ENCODE data around the gene PLEK.

DNA sequence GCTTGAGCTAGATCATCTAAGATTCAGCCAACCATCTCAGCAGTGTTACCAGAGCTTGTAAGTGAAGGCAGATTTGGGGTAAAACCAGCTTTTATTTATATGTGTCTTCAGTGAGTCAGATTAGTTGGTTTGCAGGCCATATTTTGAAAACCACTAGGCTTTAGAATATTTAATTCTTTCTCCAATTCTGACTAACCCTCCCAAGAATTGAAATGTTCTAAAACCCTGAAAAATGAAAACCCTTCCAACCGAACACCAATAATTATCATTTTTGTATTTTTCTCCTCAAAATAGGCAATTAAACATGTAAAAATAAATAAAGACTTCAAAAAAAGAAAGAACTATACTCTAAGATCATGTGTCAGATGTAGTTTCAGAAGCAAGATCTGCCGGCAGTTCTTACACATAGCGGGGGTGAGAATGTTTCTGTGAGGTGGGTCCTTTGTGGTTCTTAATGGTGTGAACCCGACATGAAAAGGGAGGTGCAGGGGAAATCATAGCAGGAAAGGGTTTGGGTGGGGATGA, 14.2 kb downstream of the PLEK start:
- TF ChIP-seq, protein P1, sequence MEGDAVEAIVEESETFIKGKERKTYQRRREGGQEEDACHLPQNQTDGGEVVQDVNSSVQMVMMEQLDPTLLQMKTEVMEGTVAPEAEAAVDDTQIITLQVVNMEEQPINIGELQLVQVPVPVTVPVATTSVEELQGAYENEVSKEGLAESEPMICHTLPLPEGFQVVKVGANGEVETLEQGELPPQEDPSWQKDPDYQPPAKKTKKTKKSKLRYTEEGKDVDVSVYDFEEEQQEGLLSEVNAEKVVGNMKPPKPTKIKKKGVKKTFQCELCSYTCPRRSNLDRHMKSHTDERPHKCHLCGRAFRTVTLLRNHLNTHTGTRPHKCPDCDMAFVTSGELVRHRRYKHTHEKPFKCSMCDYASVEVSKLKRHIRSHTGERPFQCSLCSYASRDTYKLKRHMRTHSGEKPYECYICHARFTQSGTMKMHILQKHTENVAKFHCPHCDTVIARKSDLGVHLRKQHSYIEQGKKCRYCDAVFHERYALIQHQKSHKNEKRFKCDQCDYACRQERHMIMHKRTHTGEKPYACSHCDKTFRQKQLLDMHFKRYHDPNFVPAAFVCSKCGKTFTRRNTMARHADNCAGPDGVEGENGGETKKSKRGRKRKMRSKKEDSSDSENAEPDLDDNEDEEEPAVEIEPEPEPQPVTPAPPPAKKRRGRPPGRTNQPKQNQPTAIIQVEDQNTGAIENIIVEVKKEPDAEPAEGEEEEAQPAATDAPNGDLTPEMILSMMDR (IDR thresholded peaks at IDR 0.05): no peak
- TF ChIP-seq POLR2A (IDR thresholded peaks at IDR 0.05): no peak
